Esophagus muscularis mucosa (tissue), 4 donors: ENCODE measurements around the gene CYB561A3.

Source experiments
- CTCF ChIP-seq, 3 experiments: fragments of 200-600 bp in 2 of 3; fragments of 450-650 bp in 1 of 3; sonication (generic) in 2 of 3; IDR thresholded peaks; one replicate each; pipeline ENCODE4 v1.5.1; 2017 to 2019; ENCODE audit warnings: antibody characterized with exemption in 3 of 3, mild to moderate bottlenecking in 2 of 3, moderate library complexity in 1 of 3
- EP300 ChIP-seq: sonication (generic); formaldehyde crosslinking; IDR thresholded peaks from one replicate; pipeline ENCODE4 v1.6.1; 2017; ENCODE audit warnings: antibody characterized with exemption
- POLR2A ChIP-seq: fragments of 450-650 bp; IDR thresholded peaks from one replicate; pipeline ENCODE4 v1.6.1; 2017; ENCODE audit warnings: antibody characterized with exemption, moderate library complexity, mild to moderate bottlenecking, low read depth

GRCh38 chr11:61401573-61401972 lies 39.9 kb upstream of the CYB561A3 start:
- no peak for TF ChIP-seq CTCF (IDR thresholded peaks at IDR 0.05)
- TF ChIP-seq POLR2A, result no peak
- no peak for TF ChIP-seq EP300
